Lower lobe of right lung (tissue), 2 donors: ENCODE data around the gene PPP1R13L. TPM values are rescaled to one million over a fixed set of nuclear protein-coding genes. Genes with fewer than 3 reads are reported as not detected.

Experiments used
- ATAC-seq, 2 donors: fragments of 200-7000 bp; cut with Tn5 transposase; one replicate each; pipeline ENCODE4 v1.9.1; 2020 to 2022; ENCODE audit warnings: mild to moderate bottlenecking in 2 of 2, moderate library complexity in 2 of 2
- DNase-seq: peaks from one replicate; pipeline ENCODE4 v3.0.0-alpha.2; 2020
- H3K27ac ChIP-seq: fragments of 200-600 bp; one replicate; pipeline ENCODE4 v1.8.0; 2022
- H3K27me3 ChIP-seq: fragments of 200-600 bp; one replicate; pipeline ENCODE4 v1.8.0; 2022; ENCODE audit warnings: low read depth
- H3K36me3 ChIP-seq: fragments of 200-600 bp; one replicate; pipeline ENCODE4 v1.8.0; 2022; ENCODE audit warnings: mild to moderate bottlenecking
- H3K4me1 ChIP-seq: fragments of 200-600 bp; one replicate; pipeline ENCODE4 v1.8.0; 2022
- H3K4me3 ChIP-seq: fragments of 200-600 bp; one replicate; pipeline ENCODE4 v1.8.0; 2022; ENCODE audit warnings: mild to moderate bottlenecking
- H3K9me3 ChIP-seq: fragments of 200-600 bp; one replicate; pipeline ENCODE4 v1.8.0; 2022
- CTCF ChIP-seq: fragments of 200-600 bp; IDR thresholded peaks from one replicate; pipeline ENCODE4 v1.8.0; 2022; ENCODE audit warnings: antibody characterized with exemption, mild to moderate bottlenecking
- intact Hi-C: fragments of 100-400 bp; cut with DNase I; formaldehyde crosslinking; loops from one replicate; pipeline ENCODE4 v1.11.0; 2022
- total RNA-seq: library from RNA; stranded (reverse); fragmentation: NEBNext Ultra II Directional; extraction: Animal tissue kit (Norgen Biotek cat#: 25700); gene quantifications from one replicate; pipeline ENCODE4 v1.2.1, GENCODE V29; 2021
- donor health status: DM: no; HTN: yes; CAD: no; lungs with severe emphysema.

Gene PPP1R13L
- total RNA-seq, 1 donor from 2014 or later = 43.8 TPM

GRCh38 chr19:45407091-45407375, 2.2 kb upstream of the PPP1R13L start:
- no peak for ATAC-seq
- DNase-seq = no peak
- H3K4me3 ChIP-seq = peak overlapping the region; percentile 76
- H3K4me1 ChIP-seq = peaks cover 46% of the 10 kb centered on the region
- intact Hi-C loops = no loop called here
- H3K27me3 ChIP-seq = peaks cover 4% of the 10 kb centered on the region
- H3K36me3 ChIP-seq = peaks cover 5% of the 10 kb centered on the region
- H3K27ac ChIP-seq = peak overlapping the region; percentile 93
- H3K9me3 ChIP-seq = no peaks in the 10 kb centered on the region
- TF ChIP-seq CTCF = no peak

- Histone ChIP-seq H3K27me3 (peaks cover 4% of the 10 kb centered on the region), H3K4me3 (peak within 1 kb of the TSS; percentile 76), H3K27ac (peak within 1 kb of the TSS; percentile 93), H3K4me1 (peaks cover 48% of the 10 kb centered on the region), H3K9me3 (no peaks in the 10 kb centered on the region), H3K36me3 (peaks cover 4% of the 10 kb centered on the region)
- peak; percentile 82 for DNase-seq
- no peak for TF ChIP-seq CTCF
- intact Hi-C loops = no loop called here
- ATAC-seq = peak; percentile 72 to 77
Measured at GRCh38 chr19:45406226-45407090, 1.6 kb upstream of the PPP1R13L start, which contains the start of gene POLR1G. Gene POLR1G (plus strand): TSS chr19:45406644. CDS start chr19:45406697, 53 bp downstream.

- no peaks in the 10 kb centered on the region for H3K36me3 ChIP-seq
- DNase-seq = peak; percentile 92
- H3K27me3 ChIP-seq = peaks cover 4% of the 10 kb centered on the region
- peaks cover 48% of the 10 kb centered on the region for H3K4me1 ChIP-seq
- H3K9me3 ChIP-seq = no peaks in the 10 kb centered on the region
- peak; percentile 87 for ATAC-seq
- intact Hi-C loops = no loop called here
- peak overlapping the region; percentile 93 for H3K27ac ChIP-seq
- H3K4me3 ChIP-seq = peak overlapping the region; percentile 76
- TF ChIP-seq CTCF = no peak
Measured at GRCh38 chr19:45405435-45406225, 761 bp upstream of the PPP1R13L start.

- ATAC-seq (peak; percentile 20 to 34), DNase-seq (peak; percentile 75)
- H3K9me3 ChIP-seq = no peaks in the 10 kb centered on the region
- no peaks in the 10 kb centered on the region for H3K36me3 ChIP-seq
- peaks cover 4% of the 10 kb centered on the region for H3K27me3 ChIP-seq
- H3K4me1 ChIP-seq = peaks cover 50% of the 10 kb centered on the region
- peak overlapping the region; percentile 76 for H3K4me3 ChIP-seq
- H3K27ac ChIP-seq = peak overlapping the region; percentile 93
- peak; percentile 53 for TF ChIP-seq CTCF
- intact Hi-C loops = no loop called here
Measured at GRCh38 chr19:45403781-45404556, 900 bp downstream of the PPP1R13L start.

GRCh38 chr19:45403272-45403671, 1.6 kb downstream of the PPP1R13L start:
- Histone ChIP-seq H3K4me1 (peaks cover 55% of the 10 kb centered on the region), H3K27ac (peak overlapping the region; percentile 93), H3K27me3 (peaks cover 4% of the 10 kb centered on the region), H3K4me3 (no peak overlapping the region), H3K9me3 (no peaks in the 10 kb centered on the region), H3K36me3 (no peaks in the 10 kb centered on the region)
- intact Hi-C loops = no loop called here
- ATAC-seq = no peak
- no peak for TF ChIP-seq CTCF
- no peak for DNase-seq
